ENCODE measurements around the gene APOBEC3H. TPM values are rescaled to one million over a fixed set of nuclear protein-coding genes. Genes with fewer than 3 reads are reported as not detected.

APOBEC3H gene
- total and polyA plus RNA-seq, 9 of the 15 experiments (the other 6 are each of a cell fraction or from before 2014, with no cell fraction given) = 0.10 to 0.21 TPM; not detected in 7

DNA sequence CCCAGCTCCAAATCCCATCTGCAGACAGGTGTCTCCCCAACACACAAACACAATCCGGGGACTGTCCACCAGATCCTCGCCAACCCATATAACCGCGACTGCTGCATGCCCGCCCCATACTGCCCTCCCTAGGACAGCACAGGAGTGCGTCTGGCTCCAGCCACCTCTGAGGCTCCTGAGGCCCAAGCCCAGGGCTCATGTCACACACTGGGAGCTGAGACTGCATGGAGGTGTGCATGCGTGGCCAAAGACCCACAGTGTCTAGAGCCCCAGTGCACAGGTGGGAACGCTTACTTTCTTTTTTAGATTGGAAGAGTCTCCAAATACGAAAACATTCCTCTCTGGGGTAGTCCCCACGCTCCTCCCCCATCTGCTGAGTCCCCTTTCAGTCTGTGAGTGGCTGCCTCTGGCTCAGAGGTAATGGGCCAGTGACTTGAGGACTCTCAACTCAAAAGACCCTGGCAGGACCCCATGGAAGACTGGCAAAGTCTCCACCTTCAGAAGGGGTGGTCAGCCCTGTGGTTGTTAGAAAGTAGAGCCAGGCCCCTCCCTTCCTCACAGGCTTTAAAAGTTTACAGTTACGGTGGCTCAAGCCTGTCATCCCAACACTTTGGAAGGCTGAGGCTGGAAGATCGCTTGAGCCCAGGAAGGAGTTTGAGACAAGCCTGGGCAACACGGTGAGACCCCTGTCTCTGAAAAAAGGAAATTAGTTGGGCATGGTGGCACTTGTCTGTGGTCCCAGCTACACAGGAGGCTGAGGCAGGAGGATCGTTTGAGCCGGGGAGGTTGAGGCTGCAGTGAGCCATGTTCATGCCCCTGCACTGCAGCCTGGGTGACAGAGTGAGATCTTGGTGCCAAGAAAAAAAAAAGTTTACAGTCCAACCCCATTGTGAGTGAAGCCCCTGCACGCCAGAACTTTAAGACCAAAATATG lies 53.1 kb downstream of the APOBEC3H start (continued):
- no peak for TF ChIP-seq CHD7 (IDR thresholded peaks at IDR 0.05; ENCODE audit: low read depth, low read length)
- no peak for TF ChIP-seq CBFA2T3 (IDR thresholded peaks at IDR 0.05)
- TF ChIP-seq FOXO4 (CRISPR knock-in tag; IDR thresholded peaks at IDR 0.05) = no peak
- no peak for TF ChIP-seq CBX3 (IDR thresholded peaks at IDR 0.05; ENCODE audit: borderline replicate concordance in 1 of 2, low read length in 2 of 2)
- TF ChIP-seq NFYB (IDR thresholded peaks at IDR 0.05; ENCODE audit: extremely low read depth, insufficient read length) = no peak
- no peak for TF ChIP-seq ZFPM2 (CRISPR knock-in tag; IDR thresholded peaks at IDR 0.05)
- TF ChIP-seq IRF9 (tag; IDR thresholded peaks at IDR 0.05) = no peak
- TF ChIP-seq ETS2 (tag; IDR thresholded peaks at IDR 0.05; ENCODE audit: borderline replicate concordance, poor library complexity, severe bottlenecking) = no peak
- no peak for TF ChIP-seq CBFA2T2 (conservative IDR thresholded peaks at IDR 0.05)
- TF ChIP-seq HDAC2 (IDR thresholded peaks at IDR 0.05) = no peak
- TF ChIP-seq HNRNPUL1 (IDR thresholded peaks at IDR 0.05; ENCODE audit: low read length) = no peak
- no peak for TF ChIP-seq MCM5 (IDR thresholded peaks at IDR 0.05; ENCODE audit: low read depth)
- no peak for TF ChIP-seq TRIM28 (IDR thresholded peaks at IDR 0.05)

All from K562 (cell line).